Endothelial cell of umbilical vein (primary cell): ENCODE results near the gene GRIN3B. TPM values are rescaled to one million over a fixed set of nuclear protein-coding genes. Genes with fewer than 3 reads are reported as not detected.

ENCODE experiments used
- BruUV-seq: library from RNA; stranded (reverse); fragments of 400-500 nt; replicated peaks from 2 replicates; lab custom pipeline; 2021; lab: Mats Ljungman, UMichigan
- CTCF ChIA-PET: fragments of 300-600, 350-600 bp; sonication (Branson Sonifier 250); formaldehyde crosslinking; loops from one replicate; lab custom pipeline; 2021; ENCODE audit warnings: antibody characterized with exemption, inconsistent platforms; lab: Charles Lee
- POLR2A ChIA-PET: fragments of 300-600, 350-600 bp; sonication (Branson Sonifier 250); formaldehyde crosslinking; loops from one replicate; lab custom pipeline; 2021; ENCODE audit warnings: antibody characterized with exemption, inconsistent platforms; lab: Charles Lee
- DNase-seq: peaks from one replicate; pipeline ENCODE4 v3.0.0-alpha.2; 2011; ENCODE audit warnings: low read depth, low spot score
- FAIRE-seq: peaks from 2 replicates; lab custom pipeline; 2011; peaks lifted over from hg19 to GRCh38; lab: Jason Lieb, UNC
- H2AFZ ChIP-seq: 2 replicates; pipeline ENCODE4 v1.6.0; 2012; ENCODE audit warnings: low read depth, low read length, control low read depth, inconsistent platforms
- H3K27ac ChIP-seq: 2 replicates; pipeline ENCODE4 v1.5.1; 2011; ENCODE audit warnings: low read depth, mild to moderate bottlenecking, control low read depth, low read length, moderate library complexity; ENCODE audit not compliant: insufficient read depth
- H3K27me3 ChIP-seq, 2 experiments: 2 replicates each; pipeline versions ENCODE4 v1.6.0 to v1.6.1; 2011; ENCODE audit warnings: low read length in 2 of 2, mixed read lengths in 1 of 2; ENCODE audit not compliant: control insufficient read depth in 2 of 2, insufficient read depth in 2 of 2
- H3K36me3 ChIP-seq, 2 experiments: 2 replicates in 1 of 2; 3 replicates in 1 of 2; pipeline ENCODE4 v1.5.1; 2011; ENCODE audit warnings: low read length in 2 of 2, mild to moderate bottlenecking in 1 of 2, moderate library complexity in 1 of 2; ENCODE audit not compliant: control insufficient read depth in 2 of 2, insufficient read depth in 2 of 2; ENCODE audit errors: extremely low read depth in 1 of 2
- H3K4me1 ChIP-seq: 3 replicates; pipeline ENCODE4 v1.5.1; 2011; ENCODE audit warnings: mild to moderate bottlenecking, low read length; ENCODE audit not compliant: control insufficient read depth, insufficient read depth; ENCODE audit errors: extremely low read depth
- H3K4me2 ChIP-seq: 2 replicates; pipeline ENCODE4 v1.6.1; 2011; ENCODE audit warnings: low read length, control low read depth, mixed read lengths; ENCODE audit not compliant: insufficient read depth
- H3K4me3 ChIP-seq, 3 experiments: fragments of 200-600 bp in 1 of 3; sonication (generic), shearing (Covaris generic) in 1 of 3; replicated peaks in 1 of 3; 2 replicates each; pipeline ENCODE4 v1.5.1; 2011 to 2016; ENCODE audit warnings: control low read depth in 3 of 3, low read length in 3 of 3, mild to moderate bottlenecking in 2 of 3, inconsistent platforms in 1 of 3, low read depth in 1 of 3, moderate library complexity in 1 of 3; ENCODE audit not compliant: insufficient read depth in 1 of 3
- H3K79me2 ChIP-seq: 2 replicates; pipeline ENCODE4 v1.6.0; 2012; ENCODE audit warnings: low read length, inconsistent platforms; ENCODE audit not compliant: control insufficient read depth, insufficient read depth
- H3K9ac ChIP-seq: replicated peaks from 2 replicates; pipeline ENCODE3; 2011; ENCODE audit warnings: low read length, control low read depth; ENCODE audit not compliant: insufficient read depth; ENCODE audit errors: extremely low read depth
- H3K9me1 ChIP-seq: replicated peaks from 3 replicates; pipeline ENCODE4 v1.6.0; 2011; ENCODE audit warnings: mild to moderate bottlenecking, low read length; ENCODE audit not compliant: control insufficient read depth, insufficient read depth; ENCODE audit errors: extremely low read depth
- H3K9me3 ChIP-seq: replicated peaks from 2 replicates; pipeline ENCODE4 v1.5.1; 2012; ENCODE audit warnings: low read length, inconsistent platforms; ENCODE audit not compliant: control insufficient read depth, insufficient read depth
- H4K20me1 ChIP-seq: replicated peaks from 2 replicates; pipeline ENCODE3; 2011; ENCODE audit warnings: mild to moderate bottlenecking, low read length; ENCODE audit not compliant: control insufficient read depth, insufficient read depth; ENCODE audit errors: extremely low read depth
- CTCF ChIP-seq, 2 donors: IDR thresholded peaks; 1 replicate in 1 of 2; 2 replicates in 1 of 2; pipeline ENCODE4 v1.5.1; 2011; ENCODE audit warnings: low read length in 2 of 2, mild to moderate bottlenecking in 2 of 2, moderate library complexity in 2 of 2, control low read depth in 1 of 2, inconsistent platforms in 1 of 2, low read depth in 1 of 2; ENCODE audit not compliant: insufficient read depth in 1 of 2; ENCODE audit errors: extremely low read depth in 1 of 2
- EZH2 ChIP-seq: IDR thresholded peaks from 2 replicates; pipeline ENCODE4 v1.6.1; 2012; ENCODE audit warnings: borderline replicate concordance, low read depth, mild to moderate bottlenecking, moderate library complexity, low read length, inconsistent platforms; ENCODE audit not compliant: severe bottlenecking
- FOS ChIP-seq: IDR thresholded peaks from 2 replicates; pipeline ENCODE4 v1.6.1; 2011; ENCODE audit warnings: mild to moderate bottlenecking, low read length, moderate library complexity, borderline replicate concordance; ENCODE audit not compliant: insufficient read depth
- MAX ChIP-seq: IDR thresholded peaks from 2 replicates; pipeline ENCODE4 v1.6.1; 2011; ENCODE audit not compliant: insufficient read depth, insufficient read length
- MYC ChIP-seq: IDR thresholded peaks from one replicate; pipeline ENCODE4 v1.6.1; 2011; ENCODE audit warnings: mild to moderate bottlenecking, low read depth, low read length
- POLR2A ChIP-seq: IDR thresholded peaks from 2 replicates; pipeline ENCODE4 v1.6.1; 2012; ENCODE audit warnings: low read depth, mild to moderate bottlenecking, control low read depth, low read length
- POLR2AphosphoS5 ChIP-seq: IDR thresholded peaks from 2 replicates; pipeline ENCODE4 v1.6.1; 2012; ENCODE audit warnings: low read depth, mild to moderate bottlenecking, control low read depth, low read length, moderate library complexity; ENCODE audit not compliant: insufficient read depth
- dilution Hi-C: fragments of 300-500 bp; cut with MboI; formaldehyde crosslinking; loops from one replicate; pipeline ENCODE4 v1.15.0; 2019; ENCODE audit warnings: low sequenced_read_pairs; ENCODE audit not compliant: extremely low pct_ligation_motif_present
- intact Hi-C: fragments of 100-400 bp; cut with micrococcal nuclease; formaldehyde crosslinking; loops from one replicate; pipeline ENCODE4 v1.10.0; 2022
- polyA plus RNA-seq, 4 experiments: library from polyadenylated mRNA; depleted of rRNA in 3 of 4; stranded (reverse) in 3 of 4; unstranded in 1 of 4; fragments of >200 nt; gene quantifications; 2 replicates each; pipeline versions ENCODE4 v1.2.1 to v1.2.3, GENCODE V29; 2011 to 2012; ENCODE audit warnings: missing spikeins in 1 of 4
- total RNA-seq: library from RNA; stranded (reverse); gene quantifications from 2 replicates; pipeline ENCODE4 v1.2.3, GENCODE V29; 2021

The GRIN3B gene
- total and polyA plus RNA-seq, 2 donors (not counting 3 experiments of a cell fraction or from before 2014, with no cell fraction given): 0.43 to 0.82 TPM

- no TSS peak for BruUV-seq
- no peaks in the 10 kb centered on the region for H3K9me3 ChIP-seq
- POLR2A ChIA-PET: no interaction called here
- H3K27me3 ChIP-seq: no peaks in the 10 kb centered on the region
- H3K27ac ChIP-seq: no peak overlapping the region
- H3K79me2 ChIP-seq: peaks cover 9% of the 10 kb centered on the region
- dilution Hi-C loops (no loop called here), intact Hi-C loops (no loop called here)
- H3K9ac ChIP-seq: no peak overlapping the region
- DNase-seq: no peak
- H3K4me2 ChIP-seq: no peak overlapping the region
- no peak for FAIRE-seq
- no peaks in the 10 kb centered on the region for H4K20me1 ChIP-seq
- H3K36me3 ChIP-seq: peaks cover 0 to 12% of the 10 kb centered on the region in 2 experiments
- no peak overlapping the region for H2AFZ ChIP-seq
- TF ChIP-seq FOS (no peak), POLR2AphosphoS5 (no peak), MYC (no peak), POLR2A (no peak)
- H3K9me1 ChIP-seq: no peaks in the 10 kb centered on the region
- peaks cover 9% of the 10 kb centered on the region for H3K4me1 ChIP-seq
- no peak overlapping the region for H3K4me3 ChIP-seq
- CTCF ChIA-PET: interaction anchor here (1.4 kb wide), 1 partner anchor 125 kb away, joined by 3 read pairs; no protein-coding TSS in a partner anchor
Measured at GRCh38 chr19:988510-988909, 11.7 kb upstream of the GRIN3B start.

- intact Hi-C loops (no loop called here), dilution Hi-C loops (no loop called here)
- no peak for FAIRE-seq
- H3K79me2 ChIP-seq: peaks cover 6% of the 10 kb centered on the region
- H3K9ac ChIP-seq: no peak overlapping the region
- H4K20me1 ChIP-seq: no peaks in the 10 kb centered on the region
- DNase-seq: no peak
- peaks cover 0 to 15% of the 10 kb centered on the region in 2 experiments for H3K36me3 ChIP-seq
- no peak overlapping the region for H3K4me2 ChIP-seq
- POLR2A ChIA-PET: no interaction called here
- peaks cover 6% of the 10 kb centered on the region for H3K4me1 ChIP-seq
- H3K9me1 ChIP-seq: no peaks in the 10 kb centered on the region
- H3K4me3 ChIP-seq: no peak overlapping the region
- BruUV-seq: no TSS peak
- TF ChIP-seq FOS (no peak), EZH2 (no peak), MYC (no peak), CTCF (IDR thresholded peaks at IDR 0.05; ENCODE audit: extremely low read depth in 1 of 2, insufficient read depth in 1 of 2, low read depth in 1 of 2, low read length in 2 of 2) (peak in 1 of 2 donors; percentile 40), MAX (no peak)
- H2AFZ ChIP-seq: no peak overlapping the region
- CTCF ChIA-PET: no interaction called here
- H3K9me3 ChIP-seq: no peaks in the 10 kb centered on the region
- H3K27me3 ChIP-seq: no peaks in the 10 kb centered on the region
- no peak overlapping the region for H3K27ac ChIP-seq
Measured at GRCh38 chr19:989381-990081, 10.7 kb upstream of the GRIN3B start.
